ENCODE results near the gene LIMK1.

The LIMK1 gene

GRCh38 chr7:74097937-74098614, 14.5 kb downstream of the LIMK1 start:
- H3K79me2 ChIP-seq (ENCODE audit: insufficient read depth, low read length), result no peaks in the 10 kb centered on the region
- no peak overlapping the region for H3K9ac ChIP-seq (ENCODE audit: low read depth, low read length)
- ATAC-seq (ENCODE audit: insufficient read depth, low read depth) (no peak), DNase-seq (no peak)
- no peaks in the 10 kb centered on the region for H3K27me3 ChIP-seq (ENCODE audit: insufficient read depth, low read length, poor library complexity)
- H2AFZ ChIP-seq (ENCODE audit: low read depth, low read length), result no peak overlapping the region
- H4K20me1 ChIP-seq (ENCODE audit: insufficient read depth, low read length), result no peaks in the 10 kb centered on the region
- peaks cover 21% of the 10 kb centered on the region for H3K4me1 ChIP-seq (ENCODE audit: insufficient read depth, low read length)
- H3K4me3 ChIP-seq (ENCODE audit: low read depth in 1 of 2, low read length in 2 of 2), result no peak overlapping the region
- H3K36me3 ChIP-seq (ENCODE audit: insufficient read depth, low read length), result peaks cover 27% of the 10 kb centered on the region
- no peak for TF ChIP-seq EZH2 (IDR thresholded peaks at IDR 0.05; ENCODE audit: borderline replicate concordance, low read depth, low read length, severe bottlenecking)
- no peak for TF ChIP-seq CTCF (IDR thresholded peaks at IDR 0.05; ENCODE audit: borderline replicate concordance, extremely low read depth, low read length, poor library complexity, severe bottlenecking)
- no peak overlapping the region for H3K4me2 ChIP-seq (ENCODE audit: insufficient read depth, low read length)
- H3K27ac ChIP-seq (ENCODE audit: low read length), result no peak overlapping the region
- no peaks in the 10 kb centered on the region for H3K9me3 ChIP-seq (ENCODE audit: insufficient read depth, low read length, severe bottlenecking)

DNA sequence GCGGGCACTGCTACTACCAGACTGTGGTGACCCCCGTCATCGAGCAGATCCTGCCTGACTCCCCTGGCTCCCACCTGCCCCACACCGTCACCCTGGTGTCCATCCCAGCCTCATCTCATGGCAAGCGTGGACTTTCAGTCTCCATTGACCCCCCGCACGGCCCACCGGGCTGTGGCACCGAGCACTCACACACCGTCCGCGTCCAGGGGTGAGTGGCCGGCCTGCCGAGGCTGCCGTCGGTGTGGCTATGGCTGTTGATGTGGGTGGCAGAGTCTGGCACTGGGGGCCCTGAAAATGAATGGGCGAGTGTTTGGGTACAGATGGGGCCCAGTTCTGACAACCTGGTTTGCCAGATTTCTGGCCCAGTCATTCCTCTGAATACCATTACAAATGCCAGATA, 15.4 kb downstream of the LIMK1 start:
- no peak overlapping the region for H3K27ac ChIP-seq (ENCODE audit: low read length)
- H2AFZ ChIP-seq (ENCODE audit: low read depth, low read length), result no peak overlapping the region
- H4K20me1 ChIP-seq (ENCODE audit: insufficient read depth, low read length), result no peaks in the 10 kb centered on the region
- H3K79me2 ChIP-seq (ENCODE audit: insufficient read depth, low read length), result no peaks in the 10 kb centered on the region
- no peak overlapping the region for H3K4me2 ChIP-seq (ENCODE audit: insufficient read depth, low read length)
- no peaks in the 10 kb centered on the region for H3K9me3 ChIP-seq (ENCODE audit: insufficient read depth, low read length, severe bottlenecking)
- no peak for ATAC-seq (ENCODE audit: insufficient read depth, low read depth)
- H3K9ac ChIP-seq (ENCODE audit: low read depth, low read length), result no peak overlapping the region
- TF ChIP-seq EZH2 (IDR thresholded peaks at IDR 0.05; ENCODE audit: borderline replicate concordance, low read depth, low read length, severe bottlenecking), result no peak
- TF ChIP-seq CTCF (IDR thresholded peaks at IDR 0.05; ENCODE audit: borderline replicate concordance, extremely low read depth, low read length, poor library complexity, severe bottlenecking), result no peak
- H3K27me3 ChIP-seq (ENCODE audit: insufficient read depth, low read length, poor library complexity), result no peaks in the 10 kb centered on the region
- no peak for DNase-seq
- peaks cover 12% of the 10 kb centered on the region for H3K4me1 ChIP-seq (ENCODE audit: insufficient read depth, low read length)
- H3K36me3 ChIP-seq (ENCODE audit: insufficient read depth, low read length), result peaks cover 27% of the 10 kb centered on the region
- H3K4me3 ChIP-seq (ENCODE audit: low read depth in 1 of 2, low read length in 2 of 2), result no peak overlapping the region

DNA sequence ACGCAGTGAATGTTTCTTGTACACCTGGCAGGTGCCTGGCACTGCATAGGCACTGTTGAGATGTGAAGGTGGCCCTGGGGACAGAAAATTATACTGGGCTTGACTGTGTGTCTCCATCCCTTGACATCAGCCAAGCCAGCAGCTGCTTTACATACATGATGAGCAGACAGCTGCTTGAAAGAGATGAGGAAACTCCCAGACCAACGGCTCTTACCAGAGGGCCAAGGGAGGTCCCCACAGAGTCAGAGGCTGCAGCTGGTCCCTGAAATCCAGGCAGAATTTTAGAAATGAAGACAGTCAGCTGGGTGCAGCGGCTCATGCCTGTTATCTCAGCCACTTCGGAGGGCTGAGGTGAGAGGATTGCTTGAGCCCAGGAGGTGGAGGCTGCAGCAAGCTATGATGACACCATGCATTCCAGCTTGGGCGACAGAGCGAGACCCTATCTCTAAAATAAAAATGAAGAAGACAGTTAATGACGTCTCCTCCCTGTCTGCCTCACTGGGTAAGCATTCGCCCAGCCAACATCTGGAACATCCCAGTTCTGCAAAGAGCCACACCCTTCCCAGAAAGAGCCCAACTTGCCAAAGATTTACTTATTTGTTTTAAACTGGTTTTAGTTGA, 17.6 kb downstream of the LIMK1 start:
- H3K4me1 ChIP-seq (ENCODE audit: insufficient read depth, low read length), result no peaks in the 10 kb centered on the region
- peaks cover 34% of the 10 kb centered on the region for H3K36me3 ChIP-seq (ENCODE audit: insufficient read depth, low read length)
- H3K79me2 ChIP-seq (ENCODE audit: insufficient read depth, low read length), result no peaks in the 10 kb centered on the region
- TF ChIP-seq EZH2 (IDR thresholded peaks at IDR 0.05; ENCODE audit: borderline replicate concordance, low read depth, low read length, severe bottlenecking), result no peak
- no peak for TF ChIP-seq CTCF (IDR thresholded peaks at IDR 0.05; ENCODE audit: borderline replicate concordance, extremely low read depth, low read length, poor library complexity, severe bottlenecking)
- H3K4me2 ChIP-seq (ENCODE audit: insufficient read depth, low read length), result no peak overlapping the region
- H3K27me3 ChIP-seq (ENCODE audit: insufficient read depth, low read length, poor library complexity), result no peaks in the 10 kb centered on the region
- H3K27ac ChIP-seq (ENCODE audit: low read length), result no peak overlapping the region
- no peak overlapping the region for H3K4me3 ChIP-seq (ENCODE audit: low read depth in 1 of 2, low read length in 2 of 2)
- no peaks in the 10 kb centered on the region for H4K20me1 ChIP-seq (ENCODE audit: insufficient read depth, low read length)
- ATAC-seq (ENCODE audit: insufficient read depth, low read depth), result no peak
- no peak overlapping the region for H3K9ac ChIP-seq (ENCODE audit: low read depth, low read length)
- no peak for DNase-seq
- H2AFZ ChIP-seq (ENCODE audit: low read depth, low read length), result no peak overlapping the region
- no peaks in the 10 kb centered on the region for H3K9me3 ChIP-seq (ENCODE audit: insufficient read depth, low read length, severe bottlenecking)

Measured in DND-41 (cell line).